HG02571 (cell line): ENCODE data around the gene IL12RB2.
"Not testable (repeated sequence)": the region's sequence is repeated elsewhere in the genome, so short reads cannot be mapped to it uniquely, and the experiment has no call there.

Source experiments
- ATAC-seq: cut with Tn5 transposase; IDR thresholded peaks from one replicate; pipeline ENCODE4 v1.9.1; 2021; ENCODE audit warnings: mild to moderate bottlenecking, moderate library complexity; ENCODE audit not compliant: unreplicated experiment

Gene IL12RB2

DNA sequence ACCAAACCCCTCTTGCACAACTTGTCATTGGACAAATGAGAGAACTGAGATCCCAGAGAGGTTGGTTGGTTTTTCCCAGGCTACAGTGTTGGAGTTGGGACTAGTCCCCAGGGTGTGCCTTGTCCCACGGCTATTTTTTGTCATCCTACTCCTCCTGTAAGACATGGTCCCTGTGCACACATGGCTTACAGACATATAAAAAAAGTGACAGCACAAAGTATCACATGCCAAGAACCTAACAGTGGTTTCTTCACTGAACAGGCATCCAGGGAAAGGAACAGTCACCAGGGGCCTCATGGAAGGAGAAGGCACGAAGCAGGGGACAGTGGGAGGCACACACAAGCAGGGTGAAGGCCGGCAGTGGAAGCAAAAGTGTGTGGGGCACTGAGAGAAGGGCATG is 86.1 kb downstream of the IL12RB2 start:
- ATAC-seq: no peak

DNA sequence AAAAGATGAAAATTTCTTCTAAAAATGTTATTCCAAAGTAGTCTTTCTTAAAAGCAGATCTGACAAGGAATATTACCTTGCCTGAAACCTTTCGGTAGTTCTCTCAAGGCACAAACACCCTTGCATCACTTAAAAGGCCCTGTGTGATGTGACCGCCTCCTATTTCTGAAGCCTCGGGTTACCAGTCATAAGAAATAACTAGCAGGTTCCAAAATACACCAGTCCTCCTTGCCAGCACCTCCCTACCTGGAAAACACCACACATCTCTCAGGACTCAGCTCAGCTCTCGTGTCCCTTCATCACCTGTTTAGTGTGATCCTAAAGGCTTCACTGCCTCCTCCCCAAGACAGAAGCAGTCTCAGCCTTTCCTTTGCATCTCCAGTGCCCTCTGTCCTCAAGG is 86.9 kb downstream of the IL12RB2 start:
- no peak for ATAC-seq

DNA sequence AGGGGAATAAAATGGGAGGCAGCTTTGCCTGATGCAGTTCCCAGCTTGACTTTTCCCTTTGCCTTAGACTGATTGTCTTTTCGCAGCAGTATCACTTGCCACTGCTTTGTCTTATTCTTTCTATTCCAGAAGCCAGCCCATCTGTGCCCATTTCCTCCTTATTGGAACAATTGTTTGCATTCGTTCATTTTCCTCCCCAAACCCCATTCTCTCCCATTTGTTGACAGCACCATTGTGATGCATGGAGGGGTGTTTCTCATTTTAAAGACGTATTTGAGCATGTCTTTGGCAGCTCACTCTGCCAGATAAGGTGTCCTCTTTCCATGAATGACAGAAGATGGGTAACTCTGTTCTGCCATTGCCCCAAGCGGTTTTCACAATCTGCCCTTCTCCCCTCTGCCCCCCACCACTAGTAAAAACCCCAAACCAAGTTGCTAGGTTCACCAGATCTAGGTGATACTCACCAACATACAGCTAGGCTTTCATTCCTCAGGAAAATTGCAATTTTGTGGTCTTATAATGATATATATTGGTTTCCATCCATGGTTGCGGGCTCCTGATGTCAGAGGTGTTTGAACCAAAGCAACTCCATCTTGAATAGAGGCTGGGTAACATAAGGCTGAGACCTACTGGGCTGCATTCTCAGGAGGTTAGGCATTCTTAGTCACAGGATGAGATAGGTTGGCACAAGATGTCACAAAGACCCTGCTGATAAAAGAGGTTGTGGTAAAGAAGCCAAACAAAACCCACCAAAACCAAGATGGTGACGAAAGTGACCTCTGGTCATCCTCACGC is 91.7 kb downstream of the IL12RB2 start:
- no peak for ATAC-seq

DNA sequence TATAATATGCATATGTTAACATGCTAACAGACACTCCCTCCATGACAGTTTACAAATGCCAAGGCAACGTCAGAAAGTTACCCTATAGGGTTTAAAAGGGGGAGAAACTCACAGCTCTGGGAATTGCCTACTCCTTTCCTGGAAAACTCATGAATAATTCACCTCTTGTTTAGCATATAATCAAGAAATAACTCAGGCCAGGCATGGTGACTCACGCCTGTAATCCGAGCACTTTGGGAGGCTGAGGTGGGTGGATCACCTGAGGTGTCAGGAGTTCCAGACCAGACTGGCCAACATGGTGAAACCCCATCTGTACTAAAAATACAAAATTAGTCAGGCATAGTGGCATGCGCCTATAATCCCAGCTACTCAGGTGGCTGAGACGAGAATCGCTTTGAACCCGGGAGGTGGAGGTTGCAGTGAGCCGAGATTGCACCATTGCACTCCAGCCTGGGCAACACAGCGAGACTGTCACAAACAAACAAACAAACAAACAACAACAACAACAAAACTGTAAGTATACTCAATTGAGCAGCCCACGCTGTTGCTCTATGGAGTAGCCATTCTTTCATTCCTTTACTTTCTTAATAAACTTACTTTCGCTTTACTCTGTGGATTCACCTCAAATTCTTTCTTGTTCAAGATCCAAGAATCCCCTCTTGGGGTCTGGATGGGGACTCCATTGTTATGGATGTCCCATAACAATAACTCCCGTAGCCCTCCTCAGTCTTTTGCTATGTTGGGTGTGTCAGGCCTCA is 92.5 kb downstream of the IL12RB2 start:
- ATAC-seq: not testable (repeated sequence)

DNA sequence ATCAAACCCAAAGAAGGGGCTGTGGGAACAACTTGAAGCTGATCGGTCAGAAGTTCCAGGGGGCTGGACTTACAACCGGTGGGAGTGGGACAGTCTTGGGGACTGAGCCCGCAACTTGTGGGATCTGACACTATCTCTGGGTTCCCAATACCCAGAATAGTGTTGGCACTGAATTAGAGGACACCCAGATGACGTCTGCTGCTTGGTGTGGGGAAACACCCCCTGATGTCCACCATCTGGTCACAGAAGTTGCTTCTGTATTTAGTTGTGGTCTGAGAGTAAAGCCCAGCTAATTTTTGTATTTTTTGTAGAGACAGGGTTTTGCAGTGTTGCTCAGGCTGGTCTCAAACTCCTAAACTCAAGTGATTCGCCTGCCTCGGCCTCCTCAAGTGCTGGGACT is 93.8 kb downstream of the IL12RB2 start:
- no peak for ATAC-seq

DNA sequence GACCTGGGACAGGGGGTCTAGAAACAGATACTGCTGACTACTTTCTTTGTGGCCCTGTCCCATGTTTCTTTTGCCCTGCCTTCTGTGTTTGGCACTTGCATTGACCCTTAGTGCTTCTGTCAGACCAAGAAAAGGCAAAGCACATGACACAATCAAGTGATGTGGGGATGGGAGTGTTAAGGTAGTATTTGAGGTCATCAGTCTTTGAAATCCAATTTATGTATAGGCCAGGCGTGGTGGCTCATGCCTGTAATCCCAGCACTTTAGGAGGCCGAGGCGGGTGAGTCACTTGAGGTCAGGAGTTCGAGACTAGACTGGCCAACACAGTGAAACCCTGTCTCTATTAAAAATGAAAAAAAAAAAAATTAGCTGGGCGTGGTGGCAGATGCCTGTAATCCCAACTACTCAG is 96.5 kb downstream of the IL12RB2 start:
- ATAC-seq: no peak

DNA sequence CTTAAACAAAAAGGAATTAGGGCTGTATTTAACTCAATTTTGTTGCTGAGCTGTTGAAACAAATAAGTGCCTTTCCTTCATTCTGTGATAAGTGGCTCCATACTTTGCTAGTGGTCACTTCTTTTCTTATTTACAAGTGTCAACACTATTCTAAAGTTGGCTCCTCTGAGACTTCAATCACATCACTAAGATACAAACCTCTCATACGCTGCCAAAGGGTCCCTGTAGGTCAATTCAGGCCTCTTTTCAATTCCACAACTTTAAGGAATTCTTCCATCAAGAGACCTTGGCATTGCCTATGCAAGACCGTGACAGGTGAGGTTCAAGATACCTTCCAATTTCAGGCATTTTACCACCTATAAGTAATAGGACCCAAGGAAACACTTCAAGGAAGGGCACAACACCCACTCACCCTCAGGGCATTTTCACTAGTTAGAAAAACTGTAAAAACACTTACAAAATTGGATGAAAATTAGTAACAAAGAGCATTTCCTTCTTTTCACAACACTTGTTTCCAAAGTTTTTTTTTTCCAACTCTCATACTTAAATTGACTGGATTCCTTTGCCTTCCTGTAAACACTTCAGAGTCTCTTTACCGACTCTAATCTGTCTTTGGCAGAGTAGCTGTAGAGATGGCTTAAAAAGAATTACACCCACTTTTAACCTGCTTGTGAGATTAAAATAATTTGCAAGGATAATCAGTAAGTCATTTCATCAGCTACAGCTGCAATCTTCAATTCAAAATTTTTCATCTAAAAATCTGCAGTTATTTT is 98.0 kb downstream of the IL12RB2 start:
- no peak for ATAC-seq

DNA sequence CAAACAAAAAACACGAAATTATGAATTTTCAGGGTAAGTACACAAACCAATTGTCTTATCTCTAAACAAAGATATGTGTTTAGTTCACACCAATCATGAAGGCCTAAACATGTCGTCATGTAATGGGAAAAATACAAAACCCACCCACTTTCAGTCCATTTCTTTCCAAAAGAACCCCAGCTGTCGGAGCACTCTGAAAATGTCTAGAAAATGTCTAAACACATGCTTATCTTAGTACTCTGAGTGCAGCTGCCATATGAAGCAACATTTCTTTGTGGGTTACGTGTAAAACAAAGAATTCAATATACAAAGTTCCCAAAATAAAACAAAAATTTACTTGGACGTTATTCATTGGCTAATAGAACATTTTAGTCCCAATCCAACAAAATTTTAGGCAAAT is 99.8 kb downstream of the IL12RB2 start:
- ATAC-seq: no peak

DNA sequence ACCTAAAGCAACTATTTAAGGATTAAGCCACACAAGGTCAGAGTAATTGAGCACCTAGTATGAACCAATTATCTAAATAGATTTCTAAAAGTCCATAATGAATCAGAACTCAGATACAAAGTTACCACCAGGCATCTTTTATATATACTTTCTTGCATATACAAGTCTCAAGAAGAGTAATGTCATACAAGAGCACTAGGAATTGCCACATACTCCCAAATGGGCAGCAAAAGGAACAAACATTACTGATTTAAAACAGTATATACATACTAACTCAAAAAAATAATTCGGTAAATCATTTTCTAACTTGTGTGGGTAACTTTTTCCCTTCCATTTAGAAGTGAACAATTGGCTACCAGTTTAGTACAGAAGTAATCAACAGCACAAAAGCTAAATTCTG is 100.5 kb downstream of the IL12RB2 start:
- ATAC-seq: no peak

DNA sequence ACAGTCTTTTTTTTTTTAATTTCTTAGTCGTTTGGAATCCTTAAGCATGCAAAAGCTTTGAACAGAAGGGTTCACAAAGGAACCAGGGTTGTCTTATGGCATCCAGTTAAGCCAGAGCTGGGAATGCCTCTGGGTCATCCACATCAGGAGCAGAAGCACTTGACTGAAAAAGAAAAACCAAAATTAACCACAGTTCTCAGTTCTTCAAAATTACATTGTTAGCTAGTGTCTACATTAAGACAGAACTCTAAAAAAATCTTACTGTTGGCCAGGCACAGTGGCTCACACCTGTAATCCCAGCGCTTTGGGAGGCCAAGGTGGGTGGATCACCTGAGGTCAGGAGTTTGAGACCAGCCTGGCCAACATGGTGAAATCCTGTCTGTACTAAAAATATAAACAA is 105.4 kb downstream of the IL12RB2 start:
- ATAC-seq: not testable (repeated sequence)

DNA sequence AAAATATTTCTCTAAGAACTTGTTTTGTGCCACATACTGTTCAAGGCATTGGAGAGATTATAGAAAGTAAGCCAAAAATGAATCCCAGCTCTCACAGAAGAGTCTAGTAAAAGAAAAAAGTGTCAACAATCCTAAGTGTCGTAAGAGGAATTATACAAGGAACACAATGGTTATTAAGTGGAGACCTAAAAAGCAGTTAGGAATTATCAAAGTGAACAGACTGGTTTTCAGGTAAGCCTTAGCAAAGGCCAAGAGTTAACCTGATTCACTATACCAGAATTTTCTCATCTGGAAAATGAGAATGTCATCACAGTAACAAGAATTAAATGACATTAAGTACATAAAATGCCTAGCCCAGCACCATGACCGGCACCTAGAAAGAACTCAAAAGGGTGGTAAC is 106.9 kb downstream of the IL12RB2 start:
- ATAC-seq: no peak

DNA sequence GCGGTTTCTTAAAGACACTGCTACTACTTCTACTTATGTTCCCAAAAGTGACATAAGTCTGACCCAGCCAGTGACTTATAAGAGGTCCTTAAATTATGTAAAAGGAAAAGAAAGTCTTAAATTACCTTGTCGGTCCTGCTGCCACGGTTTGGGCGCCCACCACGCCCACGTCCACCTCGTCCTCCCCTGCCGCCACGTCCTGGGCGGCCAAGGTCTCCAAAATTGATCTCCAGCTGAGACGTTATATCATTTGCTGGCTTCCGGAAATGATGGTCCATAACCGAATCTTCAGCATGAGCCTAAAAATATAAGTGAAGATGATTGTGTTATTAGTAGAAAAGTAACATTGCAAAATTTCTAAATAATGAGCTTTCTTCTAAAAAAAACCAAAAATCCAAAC is 107.4 kb downstream of the IL12RB2 start:
- ATAC-seq: no peak

DNA sequence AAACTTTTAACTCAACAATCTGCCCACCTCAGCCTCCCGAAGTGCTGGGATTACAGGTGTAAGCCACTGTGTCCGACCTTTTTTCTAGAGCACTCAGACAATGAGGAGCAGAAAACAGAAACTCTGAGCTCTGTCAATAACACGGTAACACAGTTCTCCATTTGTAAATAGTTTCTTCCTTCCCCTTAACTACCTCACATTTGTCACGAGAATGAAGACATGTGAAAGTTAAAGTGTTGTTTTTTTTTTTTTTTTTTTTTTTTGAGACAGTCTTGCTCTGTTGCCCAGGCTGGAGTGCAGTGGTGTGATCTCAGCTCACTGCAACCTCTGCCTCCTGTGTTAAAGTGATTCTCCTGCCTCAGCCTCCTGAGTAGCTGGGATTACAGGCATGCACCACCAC is 110.1 kb downstream of the IL12RB2 start:
- ATAC-seq: not testable (repeated sequence)

DNA sequence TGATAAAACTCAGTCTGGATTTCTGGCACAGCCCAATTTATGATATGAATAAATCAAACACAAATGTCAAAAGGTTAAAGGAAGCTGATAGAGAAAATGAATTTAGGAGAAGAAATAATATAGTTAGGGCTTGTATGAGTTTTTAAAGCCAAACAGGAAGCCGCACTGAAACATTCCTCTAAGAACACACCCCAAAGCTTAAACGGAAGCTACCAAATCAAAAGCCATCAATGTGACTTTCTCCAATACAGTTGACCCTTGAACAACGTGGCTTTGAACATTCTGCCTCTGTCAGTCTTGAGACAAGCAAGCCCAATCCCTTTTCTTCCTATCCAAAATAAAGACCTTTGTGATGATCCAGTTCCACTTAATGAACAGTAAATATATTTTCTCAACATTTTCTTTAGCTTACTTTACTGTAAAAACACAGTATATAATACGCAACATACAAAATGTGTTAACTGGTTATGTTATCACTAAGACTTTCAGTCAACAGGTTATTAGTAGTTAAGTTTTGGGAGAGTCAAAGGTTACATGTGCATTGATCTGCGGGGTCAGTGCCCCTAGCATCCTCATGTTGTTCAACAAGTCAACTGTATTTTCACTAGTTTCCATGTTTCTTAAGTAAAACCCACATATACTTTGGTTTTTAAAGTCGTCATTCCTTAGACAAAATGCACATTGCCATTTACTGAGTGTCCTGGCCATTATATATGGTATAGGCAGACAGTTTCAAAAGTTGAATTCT is 111.3 kb downstream of the IL12RB2 start:
- ATAC-seq: no peak

DNA sequence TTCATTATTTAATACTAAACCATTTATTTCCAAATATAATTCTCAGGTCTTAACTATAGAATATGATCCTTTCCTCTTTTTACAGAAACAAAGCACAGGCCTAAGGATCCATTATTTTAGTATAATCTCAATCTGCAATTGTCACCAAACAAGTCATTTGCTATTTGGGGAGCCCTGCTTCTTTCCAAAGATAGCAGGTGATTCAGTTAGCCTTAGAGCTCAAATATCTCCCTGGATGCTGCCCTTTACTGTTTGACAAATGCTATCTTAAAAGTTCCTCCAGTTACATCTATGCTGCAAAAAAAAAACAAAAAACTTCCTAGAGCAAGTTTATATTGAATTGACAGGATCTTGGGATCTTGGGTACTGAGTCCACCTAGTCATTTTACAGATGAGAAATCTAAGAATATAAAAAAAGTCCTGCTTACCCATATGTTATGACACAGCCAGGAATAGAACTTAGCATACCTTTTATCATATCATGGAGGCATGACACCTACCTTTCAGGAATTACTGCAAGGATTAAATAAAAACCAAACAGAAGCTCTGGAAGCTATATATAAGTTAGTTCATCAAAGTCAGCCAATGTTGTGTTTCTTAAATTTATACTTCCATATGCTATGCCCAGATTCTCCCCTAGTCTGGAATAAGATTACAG is 113.3 kb downstream of the IL12RB2 start:
- ATAC-seq: no peak

DNA sequence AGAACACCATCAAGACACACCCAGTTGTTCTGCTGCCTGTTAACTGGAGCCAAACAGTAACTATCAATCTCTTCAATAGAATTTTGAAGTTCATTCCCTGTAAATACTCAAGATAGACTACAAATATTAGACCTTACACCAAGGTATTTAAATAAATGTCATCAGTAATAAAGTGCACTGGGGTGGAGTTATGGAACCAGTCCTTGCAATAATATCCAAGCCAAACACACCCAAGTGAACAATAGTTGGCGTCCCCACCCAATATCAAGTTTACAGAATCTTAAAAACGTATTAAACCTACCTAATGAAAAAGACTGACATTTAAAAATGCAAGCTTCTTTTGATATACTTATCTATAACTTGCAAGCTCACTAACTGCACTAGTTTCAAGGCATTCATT is 119.8 kb downstream of the IL12RB2 start:
- ATAC-seq: no peak

DNA sequence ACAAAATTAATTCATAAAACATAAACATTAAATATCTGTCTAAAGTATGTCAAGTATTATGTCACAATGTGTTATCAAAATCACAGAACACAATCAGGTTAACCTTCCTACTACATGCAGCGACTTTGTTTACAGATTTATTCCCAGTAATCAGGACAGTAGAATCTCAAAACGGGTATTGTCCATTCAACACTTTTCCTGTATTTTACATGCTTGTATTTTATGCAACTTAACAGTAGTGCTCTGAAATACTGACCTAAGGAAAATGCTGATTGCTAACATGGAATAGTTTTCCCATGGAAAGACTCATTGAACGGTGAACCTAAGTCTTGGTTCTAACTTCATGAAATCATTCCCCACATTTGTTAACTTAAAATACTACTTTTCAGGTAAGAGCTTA is 120.3 kb downstream of the IL12RB2 start:
- no peak for ATAC-seq

DNA sequence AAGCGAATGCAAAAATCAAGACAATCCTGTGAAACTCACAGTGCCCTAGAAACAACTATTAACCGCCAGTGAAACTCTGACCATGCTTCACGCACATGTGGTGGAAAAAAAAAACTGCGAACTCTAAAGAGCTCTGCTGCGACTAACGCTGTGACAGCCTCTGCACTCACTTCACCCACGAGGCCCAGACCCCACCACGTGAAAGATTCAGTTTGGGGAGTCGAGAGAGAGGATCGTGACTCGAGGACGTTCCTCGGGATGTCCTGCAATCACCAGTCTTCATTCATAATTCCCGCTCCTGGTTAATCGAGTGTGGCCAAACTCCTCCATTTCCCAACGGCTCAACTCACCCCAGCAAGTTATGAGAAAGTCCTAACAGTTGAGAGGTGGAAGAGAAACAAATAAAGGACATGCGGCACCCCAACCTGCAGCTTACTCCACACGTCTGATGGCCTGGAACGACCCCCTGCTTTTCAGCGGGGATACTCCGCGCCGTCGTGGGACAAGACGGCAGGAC is 121.4 kb downstream of the IL12RB2 start:
- ATAC-seq: no peak

DNA sequence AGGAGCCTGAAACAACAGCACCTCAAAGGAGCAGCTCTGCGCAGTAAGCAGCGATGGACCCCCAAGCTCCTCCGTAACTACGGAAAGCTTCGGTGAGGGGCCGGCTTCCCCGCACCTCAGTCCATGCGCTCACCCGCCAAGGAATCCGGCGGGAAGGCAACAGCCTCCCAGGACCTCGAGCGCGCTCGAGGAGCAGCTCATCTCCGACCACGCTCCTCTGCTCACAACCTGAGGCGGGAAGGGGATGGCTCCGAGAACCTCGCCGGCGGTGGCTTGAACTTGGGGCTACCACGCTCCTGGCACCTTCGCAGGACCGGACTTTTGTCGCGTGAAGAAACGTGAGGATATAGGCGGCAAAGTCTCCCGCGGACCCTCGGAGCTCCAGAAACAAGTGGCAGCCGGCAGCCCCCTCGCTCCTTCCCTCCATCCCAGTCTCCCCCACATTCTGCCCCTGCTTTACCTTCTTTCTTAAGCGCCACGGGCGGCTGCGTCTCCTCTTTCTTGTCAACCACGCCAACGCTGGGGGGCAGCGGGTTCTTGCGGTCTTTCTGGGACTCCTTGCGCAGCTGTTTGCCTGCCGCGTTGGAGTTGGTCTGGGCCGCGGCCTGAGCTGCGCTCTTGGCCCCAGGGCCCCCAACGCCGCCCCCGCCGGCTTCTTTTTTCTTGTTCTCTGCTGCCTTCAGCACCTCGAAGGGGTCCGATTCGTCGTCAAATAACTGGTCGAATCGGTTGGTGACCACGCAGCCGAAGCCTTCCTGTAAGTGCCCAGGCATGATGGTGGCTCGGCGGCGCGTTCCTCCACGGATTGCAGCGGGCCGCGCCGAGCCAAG is 122.1 kb downstream of the IL12RB2 start:
- peak; percentile 6 for ATAC-seq
